Pancreas (tissue), 10 donors: ENCODE measurements around the gene TCF15. TPM values are rescaled to one million over a fixed set of nuclear protein-coding genes. Genes with fewer than 3 reads are reported as not detected.

Source experiments
- ATAC-seq, 4 donors: fragments of 200-7000 bp; cut with Tn5 transposase; one replicate each; pipeline versions ENCODE4 v1.8.0 to v1.9.1; 2020; ENCODE audit warnings: mild to moderate bottlenecking in 4 of 4, moderate library complexity in 4 of 4
- DNase-seq, 6 donors: peaks; one replicate each; pipeline ENCODE4 v3.0.0-alpha.2; 2020
- FAIRE-seq: peaks from 2 replicates; lab custom pipeline; 2012; peaks lifted over from hg19 to GRCh38; lab: Jason Lieb, UNC
- H3K27ac ChIP-seq, 4 donors: fragments of 200-600 bp; sonication (generic); 1 replicate in 3 of 4; 2 replicates in 1 of 4; pipeline versions ENCODE4 v1.5.0 to v1.8.0; 2020
- H3K27me3 ChIP-seq, 4 donors: fragments of 200-600 bp; one replicate each; pipeline ENCODE4 v1.8.0; 2021
- H3K36me3 ChIP-seq, 3 donors: fragments of 200-600 bp; sonication (generic) in 1 of 3; one replicate each; pipeline versions ENCODE4 v1.5.0 to v1.8.0; 2020 to 2021
- H3K4me1 ChIP-seq, 3 donors: fragments of 200-600 bp; one replicate each; pipeline ENCODE4 v1.8.0; 2021
- H3K4me3 ChIP-seq, 4 donors: fragments of 200-600 bp; sonication (generic) in 2 of 4; one replicate each; pipeline versions ENCODE4 v1.5.0 to v1.8.0; 2020 to 2021
- H3K9me3 ChIP-seq, 4 donors: fragments of 200-600 bp; one replicate each; pipeline ENCODE4 v1.8.0; 2021
- CTCF ChIP-seq, 4 donors: fragments of 200-600 bp; sonication (generic) in 3 of 4; IDR thresholded peaks; one replicate each; pipeline versions ENCODE4 v1.5.0 to v1.8.0; 2021; ENCODE audit warnings: antibody characterized with exemption in 4 of 4
- WGBS, 2 donors: extraction: QIAGEN DNeasy Blood & Tissue Kit; methylation state at CpG; one replicate each; pipeline ENCODE4 v1.1.7; 2013; 5-methylcytosine and 5-hydroxymethylcytosine counted together
- intact Hi-C, 3 donors: fragments of 100-400 bp; cut with DNase I; formaldehyde crosslinking; loops; one replicate each; pipeline versions ENCODE4 v1.11.1 to v1.14.2; 2022
- polyA plus RNA-seq, 2 donors: library from polyadenylated mRNA; stranded (reverse); fragments of 200-250 nt; gene quantifications; one replicate each; pipeline ENCODE4 v1.2.3, GENCODE V29; 2013
- total RNA-seq, 6 donors: library from RNA; stranded (reverse); fragmentation: NEBNext Ultra II Directional in 4 of 6; extraction: Animal tissue kit (Norgen Biotek cat#: 25700) in 4 of 6; gene quantifications; one replicate each; pipeline versions ENCODE4 v1.2.1 to v1.2.4, GENCODE V29; 2021 to 2023
- donor health status: healthy with polysubstance abuse.
- donor health status: DM: no; HTN: no; CAD: no; lungs with moderate emphysema.
- donor health status: DM: no; HTN: no; CAD: no.
- donor health status: control.
- donor health status: control.
- donor health status: Bipolar disorder and iron deficiency.
- donor health status: DM: yes; HTN: yes; CAD: no.
- donor health status: DM: no; HTN: no; CAD: no.
- donor health status: DM: no; HTN: no; CAD: no.
- donor health status: DM: yes; HTN: yes; CAD: no.

TCF15 gene
- total and polyA plus RNA-seq, 8 donors: 0.16 to 0.80 (median 0.20) TPM; not detected in 1

- FAIRE-seq: no peak
- intact Hi-C loops: loop anchor here in 1 of 3 donors (10.0 kb wide), 1 partner anchor 156 kb away; no protein-coding TSS in a partner anchor
- 65 to 66% methylated on average over 14 of the region's 14 CpGs for WGBS, 2 donors
- Histone ChIP-seq H3K27ac (no peak overlapping the region), H3K4me3 (no peak overlapping the region), H3K36me3 (no peaks in the 10 kb centered on the region), H3K9me3 (no peaks in the 10 kb centered on the region), H3K4me1 (no peaks in the 10 kb centered on the region), H3K27me3 (peaks cover 0 to 4% (median 2%) of the 10 kb centered on the region in 4 donors)
- TF ChIP-seq CTCF (IDR thresholded peaks at IDR 0.05): no peak
- no peak for ATAC-seq
- DNase-seq: no peak
Measured at GRCh38 chr20:568673-569415, 41.3 kb downstream of the TCF15 start.

- 29 to 34% methylated on average over 20 of the region's 20 CpGs for WGBS, 2 donors
- Histone ChIP-seq H3K4me3 (no peak overlapping the region), H3K27me3 (peaks cover 0 to 4% (median 2%) of the 10 kb centered on the region in 4 donors), H3K9me3 (no peaks in the 10 kb centered on the region), H3K4me1 (no peaks in the 10 kb centered on the region), H3K36me3 (no peaks in the 10 kb centered on the region), H3K27ac (no peak overlapping the region)
- no peak for ATAC-seq
- intact Hi-C loops: loop anchor here in 1 of 3 donors (10.0 kb wide), 1 partner anchor 157 kb away; no protein-coding TSS in a partner anchor
- no peak for DNase-seq
- FAIRE-seq: no peak
- TF ChIP-seq CTCF (IDR thresholded peaks at IDR 0.05): no peak
Measured at GRCh38 chr20:568097-568652, 41.9 kb downstream of the TCF15 start.

GRCh38 chr20:564192-564591 lies 45.9 kb downstream of the TCF15 start:
- WGBS, 2 donors: 94 to 96% methylated on average over 3 of the region's 3 CpGs
- FAIRE-seq (no peak), DNase-seq (no peak), ATAC-seq (no peak)
- peaks cover 0 to 4% (median 2%) of the 10 kb centered on the region in 4 donors for H3K27me3 ChIP-seq
- H3K4me1 ChIP-seq: no peaks in the 10 kb centered on the region
- H3K9me3 ChIP-seq: no peaks in the 10 kb centered on the region
- H3K36me3 ChIP-seq: no peaks in the 10 kb centered on the region
- H3K27ac ChIP-seq: no peak overlapping the region
- no peak overlapping the region for H3K4me3 ChIP-seq
- TF ChIP-seq CTCF (IDR thresholded peaks at IDR 0.05): no peak
- intact Hi-C loops: loop anchor here in 2 of 3 donors (5.0 to 10.0 kb wide), 2 partner anchors 161 to 168 kb away; no protein-coding TSS in a partner anchor

GRCh38 chr20:563187-563586 lies 46.9 kb downstream of the TCF15 start:
- ATAC-seq (no peak), FAIRE-seq (no peak), DNase-seq (no peak)
- 74 to 75% methylated on average over 5 of the region's 5 CpGs for WGBS, 2 donors
- no peak overlapping the region for H3K27ac ChIP-seq
- intact Hi-C loops: loop anchor here in 2 of 3 donors (5.0 to 10.0 kb wide), 2 partner anchors 162 to 169 kb away; no protein-coding TSS in a partner anchor
- TF ChIP-seq CTCF (IDR thresholded peaks at IDR 0.05): no peak
- H3K4me1 ChIP-seq: no peaks in the 10 kb centered on the region
- no peak overlapping the region for H3K4me3 ChIP-seq
- no peaks in the 10 kb centered on the region for H3K9me3 ChIP-seq
- no peaks in the 10 kb centered on the region for H3K36me3 ChIP-seq
- H3K27me3 ChIP-seq: peaks cover 0 to 4% (median 0%) of the 10 kb centered on the region in 4 donors
